ENCODE results near the gene CIDEA.
"Not testable (repeated sequence)": the region's sequence is repeated elsewhere in the genome, so short reads cannot be mapped to it uniquely, and the experiment has no call there.

GRCh38 chr18:12243272-12243671, 10.9 kb upstream of the CIDEA start:
- TF ChIP-seq CTCF, POLR2A (IDR thresholded peaks at IDR 0.05): not testable (repeated sequence)

Data from stomach (tissue), 4 donors.